HEK293 (cell line): Measurements from ENCODE around the gene PCLO.

Experiments
- CTCF ChIP-seq: fragments of 450-650 bp; formaldehyde crosslinking; IDR thresholded peaks from 2 replicates; pipeline ENCODE4 v1.5.1; 2016; ENCODE audit warnings: missing biosample characterization, missing genetic modification characterization
- GLIS2 ChIP-seq: fragments of 450-650 bp; formaldehyde crosslinking; IDR thresholded peaks from 2 replicates; pipeline ENCODE4 v1.5.1; 2016; ENCODE audit warnings: missing biosample characterization, missing genetic modification characterization
- KLF1 ChIP-seq: fragments of 450-650 bp; formaldehyde crosslinking; IDR thresholded peaks from 2 replicates; pipeline ENCODE4 v1.5.1; 2016; ENCODE audit warnings: missing biosample characterization, missing genetic modification characterization
- KLF16 ChIP-seq: fragments of 450-650 bp; formaldehyde crosslinking; IDR thresholded peaks from 2 replicates; pipeline ENCODE4 v1.5.1; 2017; ENCODE audit warnings: missing biosample characterization, missing genetic modification characterization
- MYNN ChIP-seq: fragments of 450-650 bp; formaldehyde crosslinking; IDR thresholded peaks from 2 replicates; pipeline ENCODE4 v1.5.1; 2016; ENCODE audit warnings: missing biosample characterization, missing genetic modification characterization, borderline replicate concordance
- YY1 ChIP-seq: fragments of 450-650 bp; formaldehyde crosslinking; IDR thresholded peaks from 2 replicates; pipeline ENCODE4 v1.5.1; 2018; ENCODE audit warnings: missing biosample characterization, missing genetic modification characterization

- TF ChIP-seq YY1 (no peak), CTCF (tag by site-specific recombination) (no peak), KLF1 (tag by site-specific recombination) (no peak), GLIS2 (tag by site-specific recombination) (no peak), KLF16 (tag by site-specific recombination) (no peak), MYNN (no peak)
These were observed 1.5 kb downstream of the PCLO start for GRCh38 chr7:83161186-83161585.
